Activated CD4-positive, alpha-beta T cell treated with anti-CD3 and anti-CD28 coated beads, Interleukin-10, Interleukin-2, amounts not matched to agents 100 ng/mL and 50 ng/mL, durations not matched to agents 16 hours and 8 hours (primary cell): ENCODE results near the gene PAX2.
"Not testable (repeated sequence)": the region's sequence is repeated elsewhere in the genome, so short reads cannot be mapped to it uniquely, and the experiment has no call there.

Source experiments
- DNase-seq: peaks from one replicate; pipeline ENCODE4 v3.0.0-alpha.2; 2020

The PAX2 gene

GRCh38 chr10:100744987-100745881, at the start of gene PAX2:
Gene PAX2 (plus strand): TSS chr10:100745582. CDS start chr10:100746261, 679 bp downstream.
- DNase-seq, result no peak

GRCh38 chr10:100696477-100696901, 48.9 kb upstream of the PAX2 start:
- peak; percentile 56 for DNase-seq

GRCh38 chr10:100697070-100697469, 48.3 kb upstream of the PAX2 start:
- DNase-seq, result peak; percentile 21

- DNase-seq, result no peak
Measured at GRCh38 chr10:100697631-100698030, 47.8 kb upstream of the PAX2 start.

GRCh38 chr10:100701704-100702103, 43.7 kb upstream of the PAX2 start:
- DNase-seq, result not testable (repeated sequence)

GRCh38 chr10:100705139-100705538, 40.2 kb upstream of the PAX2 start:
- DNase-seq, result no peak

GRCh38 chr10:100707261-100707848, 38.0 kb upstream of the PAX2 start:
- DNase-seq, result no peak

GRCh38 chr10:100709146-100710082, 36.0 kb upstream of the PAX2 start:
- DNase-seq, result no peak

GRCh38 chr10:100710151-100710871, 35.1 kb upstream of the PAX2 start:
- DNase-seq, result no peak

- no peak for DNase-seq
Measured at GRCh38 chr10:100713049-100713858, 32.1 kb upstream of the PAX2 start.

- no peak for DNase-seq
Measured at GRCh38 chr10:100713859-100714565, 31.4 kb upstream of the PAX2 start.

GRCh38 chr10:100714566-100714950, 30.8 kb upstream of the PAX2 start:
- DNase-seq, result no peak

GRCh38 chr10:100715101-100715444, 30.3 kb upstream of the PAX2 start:
- no peak for DNase-seq

GRCh38 chr10:100715445-100716385, 29.7 kb upstream of the PAX2 start:
- DNase-seq, result no peak

GRCh38 chr10:100717166-100717565, 28.2 kb upstream of the PAX2 start:
- DNase-seq, result no peak

- DNase-seq, result no peak
Measured at GRCh38 chr10:100718197-100718742, 27.1 kb upstream of the PAX2 start.

- no peak for DNase-seq
Measured at GRCh38 chr10:100723180-100723579, 22.2 kb upstream of the PAX2 start.

GRCh38 chr10:100723770-100724530, 21.4 kb upstream of the PAX2 start:
- no peak for DNase-seq
